Astrocyte (in vitro differentiated cells and primary cell): Measurements from ENCODE around the gene GNAI3. TPM values are rescaled to one million over a fixed set of nuclear protein-coding genes. Genes with fewer than 3 reads are reported as not detected.

Experiments
- DNase-seq: peaks from one replicate; pipeline ENCODE4 v3.0.0-alpha.2; 2010; ENCODE audit warnings: low read depth
- FAIRE-seq: peaks from 2 replicates; lab custom pipeline; 2011; peaks lifted over from hg19 to GRCh38; lab: Jason Lieb, UNC
- H2AFZ ChIP-seq: 2 replicates; pipeline ENCODE4 v1.6.0; 2012; ENCODE audit warnings: low read depth, low read length, inconsistent platforms
- H3K27ac ChIP-seq: 2 replicates; pipeline ENCODE4 v1.5.1; 2011; ENCODE audit warnings: low read depth, low read length, inconsistent platforms
- H3K27me3 ChIP-seq: 2 replicates; pipeline ENCODE4 v1.6.0; 2011; ENCODE audit warnings: low read length, inconsistent platforms; ENCODE audit not compliant: insufficient read depth
- H3K36me3 ChIP-seq: 2 replicates; pipeline ENCODE4 v1.5.1; 2011; ENCODE audit warnings: low read length, inconsistent platforms; ENCODE audit not compliant: insufficient read depth
- H3K4me1 ChIP-seq: 2 replicates; pipeline ENCODE4 v1.5.1; 2011; ENCODE audit warnings: low read length, inconsistent platforms; ENCODE audit not compliant: insufficient read depth
- H3K4me2 ChIP-seq: 2 replicates; pipeline ENCODE4 v1.6.0; 2012; ENCODE audit warnings: low read length, inconsistent platforms
- H3K4me3 ChIP-seq: 2 replicates; pipeline ENCODE4 v1.5.1; 2011; ENCODE audit warnings: low read depth, mild to moderate bottlenecking, low read length, inconsistent platforms; ENCODE audit not compliant: insufficient read depth
- H3K79me2 ChIP-seq: 2 replicates; pipeline ENCODE4 v1.6.0; 2012; ENCODE audit warnings: mild to moderate bottlenecking, low read length, inconsistent platforms; ENCODE audit not compliant: insufficient read depth
- H3K9ac ChIP-seq: 2 replicates; pipeline ENCODE4 v1.6.0; 2012; ENCODE audit warnings: mild to moderate bottlenecking, low read length, inconsistent platforms
- H3K9me3 ChIP-seq: 2 replicates; pipeline ENCODE4 v1.5.1; 2012; ENCODE audit warnings: low read depth, mild to moderate bottlenecking, low read length, inconsistent platforms; ENCODE audit not compliant: insufficient read depth
- H4K20me1 ChIP-seq: 2 replicates; pipeline ENCODE4 v1.6.0; 2012; ENCODE audit warnings: low read length, inconsistent platforms; ENCODE audit not compliant: insufficient read depth
- H3K27ac Mint-ChIP-seq: one replicate; pipeline ENCODE4 v1.8.0; 2021; ENCODE audit warnings: mild to moderate bottlenecking, mixed read lengths; ENCODE audit not compliant: unreplicated experiment
- H3K27me3 Mint-ChIP-seq: one replicate; pipeline ENCODE4 v1.8.0; 2021; ENCODE audit warnings: low read depth, mixed read lengths; ENCODE audit not compliant: unreplicated experiment
- H3K36me3 Mint-ChIP-seq: one replicate; pipeline ENCODE4 v1.8.0; 2021; ENCODE audit warnings: low read depth, mixed read lengths; ENCODE audit not compliant: unreplicated experiment
- H3K4me1 Mint-ChIP-seq: one replicate; pipeline ENCODE4 v1.8.0; 2021; ENCODE audit warnings: low read depth, mixed read lengths; ENCODE audit not compliant: unreplicated experiment
- H3K4me3 Mint-ChIP-seq: one replicate; pipeline ENCODE4 v1.8.0; 2021; ENCODE audit warnings: mild to moderate bottlenecking, moderate library complexity, mixed read lengths; ENCODE audit not compliant: unreplicated experiment
- H3K9me3 Mint-ChIP-seq: one replicate; pipeline ENCODE4 v1.8.0; 2021; ENCODE audit warnings: mild to moderate bottlenecking, mixed read lengths; ENCODE audit not compliant: unreplicated experiment
- EZH2 ChIP-seq: IDR thresholded peaks from 2 replicates; pipeline ENCODE4 v1.6.1; 2012; ENCODE audit warnings: mild to moderate bottlenecking, low read length, inconsistent platforms; ENCODE audit not compliant: insufficient read depth
- total RNA-seq: library from RNA; stranded (reverse); gene quantifications from 2 replicates; pipeline ENCODE4 v1.2.1, GENCODE V29; 2021
- TF ChIP-seq, protein P1 (sequence below): IDR thresholded peaks from 2 replicates; pipeline ENCODE4 v1.5.1; 2011; ENCODE audit warnings: low read depth, mild to moderate bottlenecking, inconsistent platforms, low read length, moderate library complexity; ENCODE audit not compliant: insufficient read depth

The GNAI3 gene
- total RNA-seq, 1 donor from 2014 or later = 16.1 TPM

DNA sequence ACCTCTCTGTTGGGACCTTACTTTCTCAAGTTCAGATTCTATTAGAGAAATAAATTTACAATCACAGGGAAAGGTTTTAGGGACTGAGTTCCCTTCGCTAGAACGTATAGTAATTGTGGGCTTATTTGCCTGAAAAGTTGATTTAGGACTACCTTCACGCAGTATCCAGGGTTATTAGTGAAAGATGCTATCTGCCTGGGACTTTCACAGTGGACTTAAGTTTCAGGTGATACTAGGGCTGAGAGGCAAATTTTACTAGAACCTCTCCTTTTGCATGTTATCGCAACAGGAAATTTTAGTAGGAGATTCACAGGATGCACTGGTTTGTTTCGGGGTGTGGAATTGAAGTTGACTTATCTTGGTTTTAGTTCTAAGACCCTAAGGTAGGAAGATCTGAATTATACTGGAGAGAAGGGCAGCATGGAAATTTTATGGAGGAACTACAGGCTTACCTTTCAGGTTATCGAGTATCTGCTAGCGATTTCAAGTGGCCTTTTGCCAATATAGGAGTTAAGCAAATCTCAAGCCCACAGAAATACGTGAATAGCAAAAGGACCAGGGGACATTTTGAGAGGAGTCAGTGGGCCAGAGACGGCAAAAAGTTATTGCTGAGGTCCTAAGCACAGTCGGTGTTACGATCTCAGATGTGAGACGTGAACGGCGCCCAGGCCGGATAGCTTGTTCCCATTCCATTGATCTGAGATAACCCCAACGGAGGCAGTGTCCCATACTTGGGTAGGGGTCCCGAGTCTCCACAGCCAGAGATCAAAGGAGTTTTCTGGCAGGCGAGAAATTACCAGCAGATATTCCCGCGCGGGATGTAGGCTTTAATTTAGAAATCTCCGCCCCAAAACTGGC is 723 bp upstream of the GNAI3 start:
- Histone ChIP-seq H3K4me2 (peak overlapping the region; percentile 91), H3K4me1 (peaks cover 13% of the 10 kb centered on the region), H3K9ac (peak overlapping the region; percentile 95), H2AFZ (peak overlapping the region; percentile 92), H3K36me3 (no peaks in the 10 kb centered on the region), H3K4me3 (peak overlapping the region; percentile 89), H4K20me1 (peaks cover 38% of the 10 kb centered on the region), H3K79me2 (peaks cover 57% of the 10 kb centered on the region), H3K27ac (peak overlapping the region; percentile 88), H3K9me3 (no peaks in the 10 kb centered on the region), H3K27me3 (no peaks in the 10 kb centered on the region)
- peak overlapping the region; percentile 96 for H3K27ac Mint-ChIP-seq
- no peaks in the 10 kb centered on the region for H3K27me3 Mint-ChIP-seq
- peak overlapping the region; percentile 100 for H3K4me3 Mint-ChIP-seq
- no peaks in the 10 kb centered on the region for H3K9me3 Mint-ChIP-seq
- no peaks in the 10 kb centered on the region for H3K36me3 Mint-ChIP-seq
- no peak for TF ChIP-seq EZH2
- TF ChIP-seq, protein P1, sequence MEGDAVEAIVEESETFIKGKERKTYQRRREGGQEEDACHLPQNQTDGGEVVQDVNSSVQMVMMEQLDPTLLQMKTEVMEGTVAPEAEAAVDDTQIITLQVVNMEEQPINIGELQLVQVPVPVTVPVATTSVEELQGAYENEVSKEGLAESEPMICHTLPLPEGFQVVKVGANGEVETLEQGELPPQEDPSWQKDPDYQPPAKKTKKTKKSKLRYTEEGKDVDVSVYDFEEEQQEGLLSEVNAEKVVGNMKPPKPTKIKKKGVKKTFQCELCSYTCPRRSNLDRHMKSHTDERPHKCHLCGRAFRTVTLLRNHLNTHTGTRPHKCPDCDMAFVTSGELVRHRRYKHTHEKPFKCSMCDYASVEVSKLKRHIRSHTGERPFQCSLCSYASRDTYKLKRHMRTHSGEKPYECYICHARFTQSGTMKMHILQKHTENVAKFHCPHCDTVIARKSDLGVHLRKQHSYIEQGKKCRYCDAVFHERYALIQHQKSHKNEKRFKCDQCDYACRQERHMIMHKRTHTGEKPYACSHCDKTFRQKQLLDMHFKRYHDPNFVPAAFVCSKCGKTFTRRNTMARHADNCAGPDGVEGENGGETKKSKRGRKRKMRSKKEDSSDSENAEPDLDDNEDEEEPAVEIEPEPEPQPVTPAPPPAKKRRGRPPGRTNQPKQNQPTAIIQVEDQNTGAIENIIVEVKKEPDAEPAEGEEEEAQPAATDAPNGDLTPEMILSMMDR = no peak
- DNase-seq (peak; percentile 13), FAIRE-seq (no peak)
- H3K4me1 Mint-ChIP-seq = peaks cover 6% of the 10 kb centered on the region

DNA sequence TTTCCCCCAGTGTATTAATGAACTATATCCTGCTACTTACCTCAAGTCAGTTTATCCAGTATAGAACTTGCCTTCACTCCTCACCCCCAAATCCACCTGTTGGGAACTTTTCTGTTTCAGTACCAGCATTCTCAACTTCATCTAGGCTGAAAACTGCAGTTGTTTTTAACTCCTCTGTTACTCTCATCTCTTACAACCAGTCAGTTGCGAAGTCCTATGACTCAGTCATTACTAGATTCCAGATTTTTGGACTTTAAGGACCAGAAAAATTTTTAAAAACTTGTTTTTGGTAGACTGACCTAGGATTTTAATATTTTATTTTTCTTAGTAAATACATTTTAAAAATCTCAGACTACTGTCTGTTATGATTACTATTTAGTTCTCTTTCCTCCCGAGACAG is 8.1 kb downstream of the GNAI3 start:
- H3K4me3 Mint-ChIP-seq = no peak overlapping the region
- Histone ChIP-seq H3K9me3 (no peaks in the 10 kb centered on the region), H3K36me3 (no peaks in the 10 kb centered on the region), H3K27me3 (no peaks in the 10 kb centered on the region), H3K9ac (no peak overlapping the region), H4K20me1 (peaks cover 99% of the 10 kb centered on the region), H3K4me3 (no peak overlapping the region), H2AFZ (no peak overlapping the region), H3K27ac (no peak overlapping the region), H3K4me1 (no peaks in the 10 kb centered on the region), H3K79me2 (peaks cover 100% of the 10 kb centered on the region), H3K4me2 (no peak overlapping the region)
- DNase-seq (no peak), FAIRE-seq (no peak)
- no peaks in the 10 kb centered on the region for H3K27me3 Mint-ChIP-seq
- H3K4me1 Mint-ChIP-seq = peaks cover 12% of the 10 kb centered on the region
- no peak overlapping the region for H3K27ac Mint-ChIP-seq
- peaks cover 2% of the 10 kb centered on the region for H3K36me3 Mint-ChIP-seq
- H3K9me3 Mint-ChIP-seq = no peaks in the 10 kb centered on the region
- TF ChIP-seq, protein P1 = no peak
- no peak for TF ChIP-seq EZH2

DNA sequence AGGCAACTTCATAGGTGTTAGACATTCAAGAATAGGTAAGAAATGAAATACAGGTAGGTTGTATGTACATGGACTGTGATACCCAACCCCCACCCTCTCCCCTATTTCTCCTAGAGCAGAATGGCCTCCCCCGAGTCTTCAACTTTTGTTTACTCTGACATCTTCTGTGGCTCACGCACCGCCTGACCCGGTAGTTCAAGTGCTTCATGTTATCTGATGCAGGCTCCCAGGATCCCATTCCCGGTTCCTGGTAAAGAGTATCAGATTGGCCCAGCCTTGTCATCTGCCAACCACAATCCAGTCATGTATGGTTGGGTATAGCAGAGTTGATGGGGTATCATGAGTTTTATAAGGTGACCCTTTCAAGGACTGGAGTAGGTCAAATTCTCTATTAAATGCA is 9.1 kb downstream of the GNAI3 start:
- Histone ChIP-seq H4K20me1 (peaks cover 100% of the 10 kb centered on the region), H3K9me3 (no peaks in the 10 kb centered on the region), H3K4me3 (no peak overlapping the region), H3K27ac (no peak overlapping the region), H3K4me2 (no peak overlapping the region), H3K79me2 (peaks cover 100% of the 10 kb centered on the region), H2AFZ (no peak overlapping the region), H3K27me3 (no peaks in the 10 kb centered on the region), H3K9ac (no peak overlapping the region), H3K36me3 (no peaks in the 10 kb centered on the region), H3K4me1 (no peaks in the 10 kb centered on the region)
- no peak for DNase-seq
- Mint-ChIP-seq H3K27ac (no peak overlapping the region), H3K4me1 (peaks cover 16% of the 10 kb centered on the region), H3K9me3 (no peaks in the 10 kb centered on the region), H3K27me3 (no peaks in the 10 kb centered on the region), H3K4me3 (no peak overlapping the region), H3K36me3 (peaks cover 2% of the 10 kb centered on the region)
- TF ChIP-seq, protein P1 = no peak
- TF ChIP-seq EZH2 = no peak
- FAIRE-seq = no peak
